GM21529 (cell line): ENCODE results near the gene DNAJC5.

Experiments
- ATAC-seq: cut with Tn5 transposase; IDR thresholded peaks from one replicate; pipeline ENCODE4 v1.9.1; 2021; ENCODE audit not compliant: unreplicated experiment

The DNAJC5 gene

DNA sequence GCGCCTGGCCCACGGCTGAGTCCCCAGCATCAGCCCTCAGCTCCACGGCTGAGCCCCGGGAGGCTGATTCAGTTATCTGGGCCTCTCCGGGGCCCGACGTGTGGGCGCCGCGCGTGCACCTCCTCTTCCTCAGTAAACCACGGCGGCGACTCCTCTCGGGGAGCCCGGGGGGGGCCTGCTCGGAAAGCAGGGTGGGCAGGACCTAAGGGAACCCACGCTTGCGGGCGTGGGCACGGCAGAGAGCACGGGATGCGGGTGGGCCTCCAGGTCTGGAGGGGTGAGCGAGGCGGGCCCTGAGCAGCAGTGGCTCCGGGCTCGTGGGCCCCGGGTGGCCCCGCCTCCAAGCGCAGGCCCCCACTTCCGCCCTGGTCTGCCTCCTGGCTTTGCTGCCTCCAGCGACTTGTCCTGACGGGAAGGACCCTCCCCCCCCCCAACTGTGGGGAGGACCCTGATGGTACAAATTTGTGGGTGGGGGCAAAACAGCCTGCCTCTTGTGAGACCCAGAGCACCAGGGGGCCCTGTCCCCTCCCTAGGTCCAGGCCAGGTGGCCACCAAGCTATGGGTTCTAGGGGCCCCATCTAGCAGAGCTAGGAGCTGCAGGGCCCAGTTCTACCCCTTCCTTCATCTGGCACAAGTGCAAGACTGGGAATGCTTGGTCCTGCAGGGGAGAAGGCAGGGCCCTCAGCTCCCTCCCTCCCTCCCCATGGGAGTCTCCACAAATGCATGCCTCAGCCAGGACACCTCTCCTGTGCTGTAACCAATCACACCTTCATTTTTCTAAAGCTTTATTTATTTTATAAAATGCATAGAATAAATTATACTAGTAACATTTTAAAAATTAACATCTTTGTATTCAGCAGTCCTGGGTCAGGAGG lies 44.4 kb downstream of the DNAJC5 start:
- no peak for ATAC-seq

DNA sequence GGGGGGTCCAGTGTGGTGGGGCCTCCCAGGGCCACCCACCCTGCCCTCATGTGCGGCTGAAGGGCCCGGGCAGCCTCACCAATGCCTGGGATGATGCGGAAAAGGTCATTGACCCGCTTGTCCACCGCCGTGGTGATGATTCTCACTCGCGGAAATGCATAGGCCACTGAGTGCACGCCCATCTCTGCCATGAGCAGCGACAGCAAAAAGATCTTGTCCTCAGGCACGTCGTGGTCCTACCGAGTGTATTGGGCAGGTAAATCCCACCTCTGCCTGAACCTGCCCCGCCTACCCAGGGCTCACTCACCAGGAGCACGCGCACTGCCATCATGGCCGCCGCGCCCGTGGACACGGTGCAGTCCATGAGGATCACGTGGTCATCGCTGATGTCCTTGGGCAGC lies 45.1 kb downstream of the DNAJC5 start:
- no peak for ATAC-seq

DNA sequence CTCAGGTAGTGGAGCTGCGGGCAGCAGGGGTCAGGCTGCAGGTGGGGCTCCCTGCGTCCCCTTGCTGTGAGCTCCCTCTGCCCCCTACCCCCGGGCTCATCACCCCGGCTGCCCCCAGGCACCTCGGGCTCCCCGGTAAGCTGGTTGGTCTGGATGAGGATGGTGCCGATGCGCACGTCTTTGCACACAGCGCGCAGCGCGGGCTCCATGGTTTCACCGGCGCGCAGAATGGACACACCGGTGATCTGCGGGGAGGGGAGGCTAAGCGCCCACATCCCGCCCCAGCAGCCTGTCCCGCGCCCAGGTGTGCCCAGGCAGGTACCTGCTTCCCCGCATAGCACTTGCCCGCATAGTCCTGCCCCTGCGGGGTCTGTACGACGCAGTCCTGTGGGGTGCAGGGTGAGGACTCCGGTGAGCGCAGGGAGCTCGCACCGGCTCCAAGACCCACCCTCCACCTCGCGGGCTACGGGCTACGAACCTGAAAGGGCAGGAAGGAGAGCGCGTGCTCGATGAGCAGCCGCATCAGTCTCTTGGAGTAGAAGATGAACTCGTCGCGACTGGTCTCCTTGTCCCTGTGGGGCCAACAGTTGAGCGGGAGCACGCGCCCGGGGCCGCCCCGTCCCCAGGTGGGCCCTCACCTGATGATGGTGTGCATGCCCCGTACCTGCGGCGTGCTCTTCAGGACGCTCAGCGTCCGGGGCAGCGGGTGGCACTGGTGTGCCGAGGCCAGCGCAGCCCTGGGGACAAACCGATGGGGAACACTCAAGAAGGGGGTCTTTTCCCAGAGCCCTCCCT lies 45.7 kb downstream of the DNAJC5 start:
- no peak for ATAC-seq

DNA sequence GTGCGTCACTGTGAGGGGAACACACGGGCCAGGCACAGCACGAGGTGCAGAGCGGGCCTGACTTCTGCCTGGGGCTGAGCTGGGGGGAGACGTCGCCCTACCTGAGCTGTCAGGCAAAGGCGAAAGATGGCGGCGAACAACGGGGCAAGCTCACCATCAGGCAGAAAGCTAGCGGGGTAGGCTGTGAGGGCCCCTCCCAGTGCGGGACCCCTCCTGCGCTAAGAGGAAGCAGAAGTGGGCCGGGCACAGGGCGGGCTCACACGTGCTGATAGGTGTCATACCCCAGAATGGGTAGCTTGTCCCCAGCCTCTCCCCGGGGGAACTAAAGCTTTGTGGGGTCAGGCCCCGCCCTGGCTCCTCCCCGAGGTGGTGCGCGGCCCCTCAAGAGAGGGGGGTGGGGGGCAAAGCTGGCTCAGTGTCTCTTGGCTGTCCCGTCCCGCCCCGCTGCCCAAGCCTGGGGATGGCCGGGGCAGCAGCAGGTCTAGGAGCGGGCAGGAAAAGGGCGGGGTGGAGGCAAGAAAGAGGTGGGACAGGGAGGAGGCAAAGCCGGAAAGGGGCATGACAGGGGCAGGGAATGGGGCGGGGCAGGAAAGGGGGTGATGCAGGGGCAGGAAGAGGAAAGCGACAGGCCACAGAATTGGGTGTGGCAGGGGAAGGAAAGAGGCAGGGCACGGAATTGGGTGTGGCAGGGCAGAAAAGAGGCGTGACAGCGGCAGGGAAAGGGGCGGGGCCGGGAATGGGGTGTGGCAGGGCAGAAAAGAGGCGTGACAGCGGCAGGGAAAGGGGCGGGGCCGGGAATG lies 46.6 kb downstream of the DNAJC5 start:
- peak; percentile 43 for ATAC-seq

DNA sequence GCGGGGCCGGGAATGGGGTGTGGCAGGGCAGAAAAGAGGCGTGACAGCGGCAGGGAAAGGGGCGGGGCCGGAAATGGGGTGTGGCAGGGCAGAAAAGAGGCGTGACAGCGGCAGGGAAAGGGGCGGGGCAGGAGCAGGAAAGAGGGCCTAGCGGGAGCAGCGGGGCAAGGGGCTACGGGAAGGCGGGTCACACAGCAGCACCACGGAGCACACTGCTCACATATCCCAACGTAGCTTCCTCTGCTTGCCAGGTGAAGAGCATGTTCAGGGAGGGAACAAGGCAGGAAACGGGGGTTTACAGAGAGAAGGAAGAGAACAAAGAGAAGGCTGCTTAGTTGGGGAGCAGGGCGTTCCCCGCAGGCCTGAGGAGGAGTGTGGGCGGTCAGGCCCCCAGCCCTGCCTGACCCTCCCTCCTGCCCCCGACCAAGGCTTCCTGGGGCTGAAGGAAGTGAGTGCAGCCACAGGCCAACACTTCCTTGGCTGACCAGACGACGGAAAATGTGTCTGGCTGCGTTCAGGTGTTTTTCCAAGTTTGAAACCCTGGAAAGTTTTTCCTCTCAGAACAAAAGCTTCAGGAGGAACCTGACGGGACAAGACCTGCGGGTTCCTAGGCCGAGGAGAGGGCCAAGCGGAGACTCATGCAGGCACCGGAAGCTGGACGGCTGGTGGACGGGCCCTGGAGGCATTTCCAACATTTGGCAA lies 47.5 kb downstream of the DNAJC5 start:
- ATAC-seq, result no peak

DNA sequence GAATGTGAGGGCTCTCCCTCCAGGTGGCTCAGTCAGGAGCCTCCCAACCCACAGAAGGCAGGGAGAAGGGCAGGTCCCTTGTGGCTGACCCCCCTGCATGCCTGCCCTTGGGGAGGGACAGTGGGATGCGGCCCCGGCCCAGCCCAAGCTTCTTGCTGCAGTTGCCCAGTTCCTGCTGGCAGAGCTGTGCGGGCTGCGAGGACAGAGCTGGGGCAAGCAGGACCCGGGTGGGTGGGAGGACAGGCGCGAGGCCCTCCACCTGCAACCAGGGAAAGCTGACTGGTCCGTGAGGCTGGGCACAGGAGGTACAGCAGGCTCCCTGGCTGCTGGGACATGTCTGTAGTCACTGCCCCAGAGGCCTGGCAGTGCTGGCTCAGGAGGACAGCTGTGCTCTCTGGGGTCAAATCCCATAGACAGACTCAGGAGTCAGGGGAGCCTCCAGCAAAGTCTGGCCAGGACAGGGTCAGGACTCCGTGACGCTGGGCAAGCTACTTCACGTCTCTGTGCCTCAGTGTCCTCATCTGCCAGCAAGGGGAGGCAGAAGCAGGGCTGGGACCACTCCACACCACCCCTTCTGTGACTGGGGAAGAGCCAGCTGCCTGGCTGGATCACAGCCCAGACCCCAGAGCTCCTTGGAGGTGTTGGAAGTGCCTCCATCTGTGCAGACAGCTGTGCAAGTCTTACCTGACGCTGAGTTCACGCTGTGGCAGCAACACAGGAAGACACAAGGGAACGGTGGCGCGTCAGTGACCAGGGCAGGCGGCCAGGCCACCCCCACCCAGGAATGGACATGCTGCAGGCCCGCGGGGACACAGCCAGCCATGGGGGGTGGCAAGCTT lies 48.3 kb downstream of the DNAJC5 start:
- no peak for ATAC-seq

DNA sequence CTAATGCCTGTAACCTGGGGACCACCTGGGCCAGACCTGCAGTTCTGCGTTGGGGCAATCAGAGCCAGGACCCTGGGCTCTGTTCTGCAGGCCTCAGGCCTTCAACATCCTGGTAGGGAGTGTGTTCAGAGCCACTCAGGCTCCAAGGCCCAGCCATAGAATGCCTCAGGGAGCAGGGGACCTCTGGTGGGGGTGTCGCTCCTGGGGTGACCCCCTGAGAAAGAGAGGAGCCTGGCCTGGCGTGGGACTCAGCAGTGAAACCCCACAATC lies 48.8 kb downstream of the DNAJC5 start:
- ATAC-seq, result no peak

DNA sequence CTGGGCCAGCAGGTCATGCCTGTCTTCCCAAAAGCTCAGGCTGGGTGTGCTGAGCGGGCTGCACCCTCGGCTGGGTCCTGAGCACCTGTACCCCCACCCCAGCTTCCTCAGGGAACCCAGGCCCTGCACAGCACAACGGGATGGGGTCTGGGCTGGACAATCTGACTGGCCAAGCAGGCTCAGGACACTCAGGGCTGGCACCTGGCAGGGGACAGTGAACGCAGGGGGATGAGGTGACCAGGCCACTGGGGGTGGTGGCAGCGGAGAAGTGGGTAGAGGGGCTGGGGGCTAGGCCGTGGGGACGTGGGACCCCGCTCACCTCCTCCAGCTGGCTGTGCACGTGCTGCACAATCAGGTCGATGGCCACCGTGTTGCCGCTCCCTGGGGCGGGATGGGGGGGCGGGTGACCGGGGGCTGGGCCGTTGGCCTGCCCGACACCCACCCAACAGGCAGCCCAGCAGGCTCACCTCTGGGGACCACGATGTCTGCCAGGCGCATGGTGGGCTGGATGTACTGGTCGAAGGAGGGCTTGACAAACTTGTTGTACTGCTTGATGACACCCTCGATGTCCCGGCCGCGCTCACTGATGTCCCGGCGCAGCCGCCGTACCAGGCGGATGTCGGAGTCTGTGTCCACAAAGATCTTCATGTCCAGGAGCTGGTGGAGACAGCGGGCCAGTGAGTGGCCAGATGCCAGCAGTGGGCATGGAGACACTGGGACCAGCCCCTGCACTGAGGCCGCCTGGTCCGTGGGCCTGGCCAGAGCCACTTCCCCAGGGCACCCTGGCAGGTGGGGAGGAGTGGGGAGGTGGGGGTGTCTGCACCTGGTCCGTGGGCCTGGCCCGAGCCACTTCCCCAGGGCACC lies 49.4 kb downstream of the DNAJC5 start:
- no peak for ATAC-seq

DNA sequence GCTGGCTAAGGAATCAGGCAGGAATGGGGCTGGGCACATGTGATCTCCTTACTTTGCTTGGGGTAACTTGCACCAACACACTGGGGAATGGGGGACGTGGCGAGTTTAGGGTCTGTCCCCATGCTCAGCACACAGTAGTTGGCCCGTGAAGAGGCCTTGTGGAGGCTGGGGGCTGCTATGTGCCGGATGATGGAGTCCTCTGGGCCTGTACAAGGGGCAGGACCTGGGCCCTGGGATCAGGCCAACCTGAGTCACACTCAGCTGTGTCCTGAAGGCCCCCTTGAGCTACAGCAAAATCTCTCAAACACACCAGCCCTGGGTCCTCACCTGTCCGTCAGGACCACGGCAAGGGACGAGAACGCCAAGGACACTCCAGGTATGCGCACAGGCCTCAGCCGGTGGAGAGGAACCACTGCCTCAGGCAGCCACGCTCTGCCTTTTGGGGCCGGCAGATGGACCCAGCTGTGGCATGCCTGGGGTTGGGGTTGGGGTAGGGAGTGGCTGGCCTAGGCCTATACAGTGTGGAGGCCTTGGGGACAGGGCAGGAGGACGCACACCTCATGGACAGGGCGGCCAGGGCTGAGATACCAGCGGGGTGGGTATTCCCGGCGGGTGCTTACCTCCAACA lies 50.2 kb downstream of the DNAJC5 start:
- ATAC-seq, result no peak

DNA sequence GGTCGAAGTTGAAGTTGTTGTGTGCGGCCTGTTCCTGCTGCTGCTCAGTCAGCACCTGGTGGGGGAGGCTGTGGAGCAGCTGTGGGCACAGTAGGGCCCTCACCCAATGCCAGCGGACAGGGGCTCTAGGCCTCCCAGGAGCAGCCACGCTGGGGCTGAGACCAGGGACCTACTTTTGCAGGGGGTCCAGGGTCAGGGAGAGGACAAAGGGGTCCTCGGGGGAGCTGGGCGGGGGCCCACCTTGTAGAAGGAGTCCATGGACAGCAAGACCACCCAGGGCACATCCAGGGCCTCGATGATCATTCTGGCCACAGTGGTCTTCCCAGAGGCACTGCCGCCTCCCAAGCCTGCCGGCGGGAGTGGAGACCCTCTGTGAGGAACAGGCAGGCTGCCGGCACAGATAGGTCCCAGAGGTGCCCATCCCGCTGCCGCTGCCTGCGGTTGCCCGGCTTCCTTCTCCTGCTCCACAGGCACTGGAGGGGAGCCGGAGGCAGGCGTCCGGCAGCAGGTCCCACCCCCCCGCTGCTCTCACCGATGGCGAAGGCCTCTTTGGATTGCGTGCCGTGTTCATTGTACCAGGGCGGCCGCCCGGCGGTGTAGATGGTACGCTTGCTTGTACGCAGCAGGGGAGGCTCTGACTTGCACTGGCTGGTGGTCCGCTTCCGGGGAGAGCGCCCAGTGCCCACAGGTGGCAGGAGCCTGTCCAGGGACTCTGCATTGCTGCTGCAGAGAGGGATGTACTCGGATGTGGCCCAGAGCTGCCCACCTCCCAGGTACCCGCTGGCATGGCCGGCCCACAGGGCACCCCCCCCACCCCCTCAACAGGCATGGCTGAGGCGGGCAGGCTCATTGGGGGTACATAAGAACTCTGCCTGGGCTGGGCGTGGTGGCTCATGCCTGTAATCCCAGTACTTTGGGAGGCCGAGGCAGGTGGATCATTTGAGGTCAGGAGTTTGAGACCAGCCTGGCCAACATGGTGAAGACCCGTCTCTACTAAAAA lies 51.3 kb downstream of the DNAJC5 start:
- no peak for ATAC-seq

DNA sequence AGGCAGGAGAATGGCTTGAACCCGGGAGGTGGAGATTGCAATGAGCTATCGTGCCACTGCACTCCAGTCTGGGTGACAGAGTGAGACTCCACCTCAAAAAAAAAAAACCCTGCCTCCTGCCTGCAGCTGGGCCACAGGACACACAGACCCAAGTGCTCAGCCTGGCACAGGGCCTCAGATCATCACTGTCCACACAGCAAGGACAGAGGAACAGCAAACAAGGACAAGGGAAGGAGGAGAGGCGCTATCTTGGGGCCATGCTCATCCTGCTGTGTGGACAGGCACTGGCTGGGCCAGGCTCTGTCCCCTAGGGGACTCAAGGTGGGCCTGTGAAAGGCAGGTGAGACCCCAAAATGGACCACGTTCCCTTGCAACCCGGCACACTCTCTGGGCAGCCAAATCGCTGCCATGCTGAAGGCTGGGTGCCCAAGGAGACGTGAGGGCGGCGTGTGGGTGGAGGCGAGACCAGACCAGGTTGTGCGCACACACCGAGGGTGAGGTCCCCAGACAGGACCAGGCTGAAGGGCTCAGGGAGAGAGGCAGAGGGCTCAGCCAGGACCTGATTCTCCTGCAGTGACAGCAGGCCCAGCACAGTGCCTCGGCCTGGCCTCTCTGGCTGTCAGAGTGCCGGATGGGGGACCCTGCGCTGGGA lies 52.2 kb downstream of the DNAJC5 start:
- ATAC-seq, result no peak

DNA sequence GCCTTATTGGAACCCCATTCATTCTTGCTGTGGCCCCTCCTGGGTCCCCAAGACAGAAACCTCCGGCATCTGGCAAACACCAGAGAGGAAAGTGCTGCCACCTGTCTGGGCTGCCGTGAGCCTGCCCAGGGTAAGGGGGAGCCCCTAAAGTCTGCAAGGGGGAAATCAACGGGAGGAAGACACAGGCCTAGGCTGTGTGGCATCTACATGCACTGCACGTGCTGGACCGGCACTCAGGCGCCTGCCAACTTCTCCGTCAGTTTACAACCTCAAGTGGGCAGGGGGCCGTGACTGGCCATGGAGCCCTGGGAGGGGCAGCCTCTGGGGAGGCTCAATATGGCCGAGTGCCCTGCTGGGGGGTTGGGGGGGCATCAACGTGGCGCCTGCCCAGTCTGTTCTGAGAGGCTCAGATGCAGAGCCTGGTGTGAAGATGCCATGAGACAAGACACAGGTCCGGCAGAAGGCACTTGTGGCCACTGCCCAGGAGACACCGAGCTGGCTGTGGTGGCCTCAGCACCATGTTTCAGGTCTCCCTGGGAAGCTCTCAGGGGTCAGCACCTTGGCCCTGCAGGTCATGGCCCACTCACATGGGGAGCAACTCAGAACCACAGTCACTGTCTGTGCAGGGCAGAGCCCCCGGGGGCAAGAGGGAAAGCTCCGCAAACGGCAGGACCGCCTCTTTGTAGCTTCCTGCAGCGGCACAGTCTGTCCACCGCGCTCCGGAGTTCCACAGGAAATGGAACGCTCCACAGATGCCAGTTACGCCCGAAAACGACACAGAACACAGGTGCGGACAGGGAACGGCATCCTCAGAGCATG lies 52.9 kb downstream of the DNAJC5 start:
- ATAC-seq, result no peak

DNA sequence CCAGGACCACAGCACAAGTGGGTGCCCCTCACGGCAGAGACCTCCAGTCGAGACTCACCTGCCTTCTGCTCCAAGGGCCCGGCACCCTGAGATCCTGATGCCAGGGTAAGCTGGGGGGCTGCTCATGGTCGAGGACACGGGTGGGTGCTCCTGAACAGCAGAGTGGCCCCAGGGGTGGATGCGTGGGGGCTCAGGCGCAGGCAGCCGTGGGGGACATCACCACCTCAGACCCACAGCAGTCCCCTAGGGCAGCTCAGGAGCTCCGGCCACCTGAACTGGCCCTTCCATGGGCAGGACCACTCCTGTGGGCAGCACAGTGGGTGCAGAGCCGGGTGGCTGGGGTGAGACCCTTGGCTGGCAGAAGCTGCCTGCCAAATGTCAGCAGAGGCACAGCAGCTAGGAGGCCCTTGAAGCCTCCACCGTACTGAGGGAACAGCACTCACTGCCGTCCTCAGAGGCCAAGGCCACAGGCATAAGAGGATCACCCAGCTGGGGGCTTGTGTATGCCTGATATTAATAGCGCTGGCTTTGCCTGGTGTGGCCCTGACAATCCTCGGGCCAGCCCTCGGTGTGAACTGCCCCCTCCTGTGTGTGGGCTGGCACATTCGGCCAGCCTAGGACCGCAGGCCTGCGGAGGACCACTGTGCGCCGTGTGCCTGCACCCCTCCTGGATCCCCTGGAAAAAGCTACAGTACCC lies 55.9 kb downstream of the DNAJC5 start:
- ATAC-seq, result no peak

DNA sequence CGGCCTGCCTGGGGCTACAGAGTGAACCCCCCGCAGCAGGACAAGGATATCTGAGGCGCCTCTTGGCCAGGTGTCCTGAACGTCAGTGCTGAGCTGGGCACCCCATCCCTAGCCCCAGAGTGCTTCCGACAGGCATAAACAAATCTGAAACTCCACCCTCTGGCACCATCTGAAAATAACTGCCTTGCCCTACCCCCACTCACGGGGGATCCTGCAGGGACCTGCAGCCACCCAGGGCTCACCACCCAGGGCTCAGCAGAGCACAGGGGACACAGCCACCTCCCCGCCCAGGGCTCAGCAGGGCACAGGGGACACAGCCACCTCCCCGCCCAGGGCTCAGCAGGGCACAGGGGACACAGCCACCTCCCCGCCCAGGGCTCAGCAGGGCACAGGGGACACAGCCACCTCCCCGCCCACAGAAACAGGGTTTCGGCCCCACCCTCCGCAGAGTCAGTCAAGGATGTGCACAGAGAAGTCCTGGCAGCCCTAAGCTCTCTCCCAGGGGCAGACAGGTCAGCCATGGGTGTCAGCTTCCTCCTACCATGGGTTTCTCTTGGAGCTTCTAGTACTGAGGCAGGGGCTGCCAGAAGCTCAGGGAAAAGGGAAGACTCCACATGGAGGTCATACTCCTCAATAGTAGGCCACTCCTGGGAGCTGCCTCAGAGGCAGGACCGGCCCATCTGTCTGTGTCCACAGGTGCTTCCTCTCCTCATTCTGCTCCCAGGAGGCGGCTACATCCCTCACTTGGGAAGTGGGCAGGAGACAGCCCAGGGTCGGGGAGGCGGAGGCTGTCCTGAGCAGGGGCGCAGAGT lies 56.7 kb downstream of the DNAJC5 start:
- ATAC-seq, result no peak

DNA sequence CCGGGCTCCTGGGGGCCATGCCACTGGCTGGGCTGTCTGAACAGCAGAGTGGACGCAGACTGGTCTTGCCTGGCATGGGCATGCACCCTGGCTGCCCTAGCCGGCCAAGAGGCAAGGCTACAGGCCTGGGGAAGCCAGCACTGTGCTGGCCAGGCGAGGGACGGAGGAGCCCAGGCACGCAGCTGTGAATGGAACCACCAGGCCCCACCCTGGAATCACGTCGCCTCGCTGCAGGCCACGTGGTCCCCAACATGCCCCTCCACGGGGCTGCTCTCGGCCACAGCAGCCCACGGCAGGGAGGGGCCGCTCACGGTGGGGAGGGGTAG lies 57.2 kb downstream of the DNAJC5 start:
- ATAC-seq, result no peak
